Naive B cell (primary cell): Measurements from ENCODE around the gene SNAP29. TPM values are rescaled to one million over a fixed set of nuclear protein-coding genes. Genes with fewer than 3 reads are reported as not detected.
"Not testable (repeated sequence)": the region's sequence is repeated elsewhere in the genome, so short reads cannot be mapped to it uniquely, and the experiment has no call there.

Experiments used
- ATAC-seq, 2 donors: fragments of 150-1000 bp; cut with Tn5 transposase; 2 replicates each; pipeline ENCODE4 v1.10.0; 2021; ENCODE audit warnings: low read depth in 2 of 2, mild to moderate bottlenecking in 2 of 2, moderate library complexity in 2 of 2
- DNase-seq: peaks from one replicate; pipeline ENCODE4 v3.0.0; 2022
- H3K27ac Mint-ChIP-seq, 6 donors: one replicate each; pipeline ENCODE4 v1.8.0; 2020 to 2022; ENCODE audit warnings: mild to moderate bottlenecking in 6 of 6, mixed read lengths in 6 of 6, moderate library complexity in 5 of 6, inconsistent platforms in 2 of 6
- H3K27me3 Mint-ChIP-seq, 3 donors: one replicate each; pipeline ENCODE4 v1.8.0; 2021 to 2022; ENCODE audit warnings: mixed read lengths in 3 of 3, mild to moderate bottlenecking in 1 of 3
- H3K36me3 Mint-ChIP-seq, 2 donors: one replicate each; pipeline ENCODE4 v1.8.0; 2020 to 2022; ENCODE audit warnings: mixed read lengths in 2 of 2, inconsistent platforms in 1 of 2, mild to moderate bottlenecking in 1 of 2
- H3K4me1 Mint-ChIP-seq, 3 donors: one replicate each; pipeline ENCODE4 v1.8.0; 2020 to 2022; ENCODE audit warnings: mixed read lengths in 3 of 3, inconsistent platforms in 1 of 3, mild to moderate bottlenecking in 1 of 3, moderate library complexity in 1 of 3
- H3K4me3 Mint-ChIP-seq, 8 donors: one replicate each; pipeline ENCODE4 v1.8.0; 2020 to 2022; ENCODE audit warnings: mild to moderate bottlenecking in 8 of 8, mixed read lengths in 8 of 8, moderate library complexity in 8 of 8, inconsistent platforms in 2 of 8
- H3K9me3 Mint-ChIP-seq, 7 donors: one replicate each; pipeline ENCODE4 v1.8.0; 2020 to 2022; ENCODE audit warnings: mixed read lengths in 7 of 7, mild to moderate bottlenecking in 5 of 7, inconsistent platforms in 2 of 7, moderate library complexity in 1 of 7
- polyA plus RNA-seq, 6 donors: library from polyadenylated mRNA; unstranded; fragments of 300-500 nt; fragmentation: Illumina TruSeq; gene quantifications; one replicate each; pipeline ENCODE4 v1.2.3, GENCODE V29; 2021; ENCODE audit warnings: low read depth in 6 of 6

SNAP29 gene
- polyA plus RNA-seq, 6 donors from 2014 or later, result 15.1 to 24.1 (median 17.1) TPM

- not testable (repeated sequence) for H3K27me3 Mint-ChIP-seq, H3K36me3 Mint-ChIP-seq, ATAC-seq, DNase-seq, H3K4me3 Mint-ChIP-seq, H3K9me3 Mint-ChIP-seq
- H3K4me1 Mint-ChIP-seq, result peaks cover 41 to 76% (median 75%) of the 10 kb centered on the region in 3 donors
- peak overlapping the region in 5 of 6 donors; percentile 59 to 74 (median 65) for H3K27ac Mint-ChIP-seq
Measured at GRCh38 chr22:20939457-20940185, 80.8 kb downstream of the SNAP29 start.

GRCh38 chr22:20940186-20940651 lies 81.4 kb downstream of the SNAP29 start:
- no peaks in the 10 kb centered on the region for H3K9me3 Mint-ChIP-seq
- peak overlapping the region in 2 of 6 donors; percentile 59 to 74 for H3K27ac Mint-ChIP-seq

More at GRCh38 chr22:20940186-20940651, 81.4 kb downstream of the SNAP29 start:
- H3K27me3 Mint-ChIP-seq, result no peaks in the 10 kb centered on the region
- peaks cover 7 to 9% of the 10 kb centered on the region in 2 donors for H3K36me3 Mint-ChIP-seq
- DNase-seq (no peak), ATAC-seq (no peak)
- no peak overlapping the region for H3K4me3 Mint-ChIP-seq
- peaks cover 43 to 79% (median 79%) of the 10 kb centered on the region in 3 donors for H3K4me1 Mint-ChIP-seq

Other genes starting within 250 kb of the SNAP29 start
- under 1 TPM in 4 of 6 donors, not detected in 2; 0.13 to 0.27 (median 0.24) TPM for gene SERPIND1, start 84.9 kb upstream of the SNAP29 start, polyA plus RNA-seq
- 10 to 100 TPM; 25.6 to 68.3 (median 39.3) TPM for gene PI4KA, start 196 bp upstream of the SNAP29 start, polyA plus RNA-seq
- 10 to 100 TPM; 42.6 to 60.7 (median 50.0) TPM for gene CRKL, start 58.4 kb downstream of the SNAP29 start, polyA plus RNA-seq
- under 1 TPM in 2 of 6 donors, not detected in 4; 0.26 to 0.82 TPM for gene AIFM3, start 108.2 kb downstream of the SNAP29 start, polyA plus RNA-seq
- 10 to 100 TPM in 2 of 6 donors, 1 to 10 TPM in 4; 3.6 to 15.0 (median 9.3) TPM for gene LZTR1, start 123.3 kb downstream of the SNAP29 start, polyA plus RNA-seq
- 10 to 100 TPM; 36.6 to 43.6 (median 40.9) TPM for gene THAP7, start 143.1 kb downstream of the SNAP29 start, polyA plus RNA-seq
- under 1 TPM in 1 of 6 donors, not detected in 5; 0.44 TPM for gene P2RX6, start 156.2 kb downstream of the SNAP29 start, polyA plus RNA-seq
- not detected for gene SLC7A4, start 173.6 kb downstream of the SNAP29 start, polyA plus RNA-seq
- not detected for gene LRRC74B, start 186.9 kb downstream of the SNAP29 start, polyA plus RNA-seq